GM10847 (cell line): ENCODE data around the gene FAM184A.

ENCODE experiments used
- POLR2A ChIP-seq: IDR thresholded peaks from 2 replicates; pipeline ENCODE4 v1.6.1; 2011; ENCODE audit not compliant: insufficient read length; ENCODE audit errors: extremely low read depth

Gene FAM184A

GRCh38 chr6:119109654-119110325 lies 31.3 kb upstream of the FAM184A start:
- TF ChIP-seq POLR2A = no peak

GRCh38 chr6:119108076-119108475 lies 29.6 kb upstream of the FAM184A start:
- no peak for TF ChIP-seq POLR2A

- TF ChIP-seq POLR2A = no peak
Measured at GRCh38 chr6:119105282-119105681, 26.8 kb upstream of the FAM184A start.

GRCh38 chr6:119102901-119103300 lies 24.4 kb upstream of the FAM184A start:
- TF ChIP-seq POLR2A = no peak

GRCh38 chr6:119100115-119100514 lies 21.7 kb upstream of the FAM184A start:
- no peak for TF ChIP-seq POLR2A

- TF ChIP-seq POLR2A = no peak
Measured at GRCh38 chr6:119096721-119097565, 18.5 kb upstream of the FAM184A start.

GRCh38 chr6:119090256-119090655 lies 11.8 kb upstream of the FAM184A start:
- TF ChIP-seq POLR2A = no peak

GRCh38 chr6:119084784-119085183 lies 6.3 kb upstream of the FAM184A start:
- TF ChIP-seq POLR2A = no peak

GRCh38 chr6:119083007-119083406 lies 4.5 kb upstream of the FAM184A start:
- TF ChIP-seq POLR2A = no peak

GRCh38 chr6:119079283-119079809 lies 882 bp upstream of the FAM184A start:
- no peak for TF ChIP-seq POLR2A

- no peak for TF ChIP-seq POLR2A
Measured at GRCh38 chr6:119077643-119078375, 655 bp downstream of the FAM184A start.

- no peak for TF ChIP-seq POLR2A
Measured at GRCh38 chr6:119077391-119077642, 1.1 kb downstream of the FAM184A start.

GRCh38 chr6:119076576-119077390 lies 1.7 kb downstream of the FAM184A start:
- TF ChIP-seq POLR2A = no peak

- no peak for TF ChIP-seq POLR2A
Measured at GRCh38 chr6:119076173-119076572, 2.3 kb downstream of the FAM184A start.

- no peak for TF ChIP-seq POLR2A
Measured at GRCh38 chr6:119075200-119075981, 3.1 kb downstream of the FAM184A start.
